A673 (cell line): ENCODE data around the gene DPP10.

Experiments
- EZH2 ChIP-seq: fragments of 200-600 bp; sonication (generic); IDR thresholded peaks from 2 replicates; pipeline ENCODE4 v1.6.1; 2017; ENCODE audit warnings: borderline replicate concordance, low read depth, mild to moderate bottlenecking, mixed read lengths, antibody characterized with exemption, low read length; ENCODE audit not compliant: poor library complexity, severe bottlenecking
- TF ChIP-seq, protein P1 (sequence below): fragments of 300-800, 200-600 bp; sonication (generic); conservative IDR thresholded peaks from 2 replicates; pipeline ENCODE4 v1.5.1; 2017; ENCODE audit warnings: low read depth, mild to moderate bottlenecking, antibody characterized with exemption, low read length, moderate library complexity, mixed read lengths

DNA sequence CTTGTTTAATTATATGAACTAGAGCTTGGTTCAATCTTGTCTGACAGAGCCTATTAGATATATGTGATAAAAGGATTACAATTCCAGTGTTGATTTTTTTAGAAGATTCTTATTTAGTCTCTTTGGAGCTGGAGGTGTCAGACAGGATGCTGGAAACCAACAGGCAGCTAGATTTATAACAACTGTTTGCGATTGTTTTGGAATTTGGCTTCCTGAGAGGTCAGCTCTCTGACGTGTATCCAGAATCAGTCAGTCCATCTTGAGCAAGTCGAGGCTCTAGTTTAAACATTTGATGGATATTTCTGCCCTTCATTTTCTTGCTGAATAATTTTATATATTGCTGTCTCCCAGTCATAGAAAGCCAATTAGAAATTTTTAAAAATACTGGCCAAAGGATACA is 1062.9 kb downstream of the DPP10 start:
- TF ChIP-seq EZH2, result no peak
- TF ChIP-seq, protein P1, sequence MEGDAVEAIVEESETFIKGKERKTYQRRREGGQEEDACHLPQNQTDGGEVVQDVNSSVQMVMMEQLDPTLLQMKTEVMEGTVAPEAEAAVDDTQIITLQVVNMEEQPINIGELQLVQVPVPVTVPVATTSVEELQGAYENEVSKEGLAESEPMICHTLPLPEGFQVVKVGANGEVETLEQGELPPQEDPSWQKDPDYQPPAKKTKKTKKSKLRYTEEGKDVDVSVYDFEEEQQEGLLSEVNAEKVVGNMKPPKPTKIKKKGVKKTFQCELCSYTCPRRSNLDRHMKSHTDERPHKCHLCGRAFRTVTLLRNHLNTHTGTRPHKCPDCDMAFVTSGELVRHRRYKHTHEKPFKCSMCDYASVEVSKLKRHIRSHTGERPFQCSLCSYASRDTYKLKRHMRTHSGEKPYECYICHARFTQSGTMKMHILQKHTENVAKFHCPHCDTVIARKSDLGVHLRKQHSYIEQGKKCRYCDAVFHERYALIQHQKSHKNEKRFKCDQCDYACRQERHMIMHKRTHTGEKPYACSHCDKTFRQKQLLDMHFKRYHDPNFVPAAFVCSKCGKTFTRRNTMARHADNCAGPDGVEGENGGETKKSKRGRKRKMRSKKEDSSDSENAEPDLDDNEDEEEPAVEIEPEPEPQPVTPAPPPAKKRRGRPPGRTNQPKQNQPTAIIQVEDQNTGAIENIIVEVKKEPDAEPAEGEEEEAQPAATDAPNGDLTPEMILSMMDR, result no peak
